Stimulated activated CD4-positive, alpha-beta T cell treated with anti-CD3 and anti-CD28 coated beads, Interleukin-2, amount 100 ng/mL, for 48 hours (primary cell): ENCODE data around the gene SLC25A42.
"Not testable (repeated sequence)": the region's sequence is repeated elsewhere in the genome, so short reads cannot be mapped to it uniquely, and the experiment has no call there.

ENCODE experiments used
- DNase-seq, 2 donors: peaks; one replicate each; pipeline ENCODE4 v3.0.0-alpha.2; 2020

SLC25A42 gene

DNA sequence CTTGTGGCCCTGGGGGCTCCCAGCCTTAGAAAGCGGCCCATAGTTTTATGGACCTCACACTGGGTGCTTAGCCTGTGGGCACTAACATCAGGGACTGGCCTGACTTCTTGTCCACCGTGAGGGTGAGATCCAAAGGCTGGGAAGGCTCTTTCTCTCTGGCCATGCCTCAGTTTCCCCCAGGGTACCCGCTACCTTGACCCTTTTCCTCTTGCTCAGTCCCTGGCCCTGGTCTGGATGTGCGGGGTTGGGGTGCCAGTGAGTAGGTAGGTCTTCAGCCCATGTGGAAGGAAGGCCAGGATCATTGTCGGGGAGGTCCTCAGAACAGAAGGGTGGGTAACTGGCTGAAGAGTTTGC is 76.1 kb downstream of the SLC25A42 start:
- DNase-seq: no peak

DNA sequence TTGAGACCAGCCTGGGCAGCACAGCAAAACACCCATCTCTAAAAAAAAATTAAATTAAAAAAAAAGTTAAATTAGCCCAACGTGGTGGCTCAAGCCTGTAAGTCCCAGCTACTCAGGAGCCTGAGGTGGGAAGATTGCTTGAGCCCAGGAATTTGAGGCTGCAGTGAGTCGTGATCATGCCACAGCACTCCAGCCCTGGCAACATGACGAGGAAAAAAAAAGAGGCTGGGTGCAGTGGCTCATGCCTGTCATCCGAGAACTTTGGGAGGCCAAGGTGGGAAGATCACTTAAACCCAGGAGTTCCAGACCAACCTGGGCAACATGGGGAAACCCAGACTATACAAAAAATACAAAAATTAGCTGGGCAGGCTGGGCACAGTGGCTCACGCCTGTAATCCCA is 76.7 kb downstream of the SLC25A42 start:
- no peak for DNase-seq

GRCh38 chr19:19142347-19142746 is 78.6 kb downstream of the SLC25A42 start:
- DNase-seq: no peak

- DNase-seq: no peak
Measured at GRCh38 chr19:19145281-19145680, 81.5 kb downstream of the SLC25A42 start.

DNA sequence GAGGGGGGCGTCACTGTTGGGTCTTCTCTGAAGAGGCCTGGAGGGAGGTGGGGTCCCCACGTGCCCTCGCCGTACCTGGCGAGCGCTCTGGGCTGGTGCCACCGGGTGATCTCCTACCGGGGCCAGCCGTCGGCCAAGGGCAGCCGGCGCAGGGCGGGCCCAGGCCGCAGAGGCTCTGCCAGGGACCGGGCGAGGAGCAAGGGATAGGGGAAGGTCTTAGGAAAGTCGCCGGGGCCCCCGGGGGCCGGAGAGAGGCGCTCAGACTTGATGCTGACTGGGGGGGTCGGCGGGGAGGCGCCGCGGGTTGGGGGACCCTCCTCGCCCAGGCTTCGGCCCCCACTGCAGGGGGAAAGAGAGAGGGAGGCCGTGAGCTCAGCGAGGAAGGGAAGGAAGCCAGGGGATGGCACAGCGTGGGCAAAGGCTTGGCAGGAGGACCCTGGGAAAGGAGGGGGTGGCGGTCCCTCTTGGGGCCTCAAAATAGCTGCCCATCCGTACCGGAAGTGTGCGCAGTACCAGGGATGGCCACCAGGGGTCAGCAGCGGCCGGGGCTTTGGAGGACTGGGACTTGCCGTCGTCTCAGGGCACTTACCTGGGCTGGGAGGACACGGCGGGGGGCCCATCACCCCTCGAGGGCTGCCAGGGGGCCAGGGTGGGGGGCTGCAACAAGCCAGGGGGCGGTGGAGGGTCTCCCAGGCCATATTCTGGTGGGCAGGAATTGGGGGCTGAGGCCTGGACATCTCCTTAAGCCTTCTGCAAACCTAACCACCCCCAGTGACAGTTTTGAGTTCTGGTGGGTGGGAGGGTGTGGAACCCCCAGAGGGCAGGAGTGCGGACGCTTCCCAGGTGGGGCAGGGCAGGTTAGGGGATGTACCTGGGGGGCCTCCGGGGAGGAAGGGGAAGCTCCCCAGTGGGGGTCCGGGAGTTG is 82.2 kb downstream of the SLC25A42 start:
- peak; percentile 94 to 96 for DNase-seq

DNA sequence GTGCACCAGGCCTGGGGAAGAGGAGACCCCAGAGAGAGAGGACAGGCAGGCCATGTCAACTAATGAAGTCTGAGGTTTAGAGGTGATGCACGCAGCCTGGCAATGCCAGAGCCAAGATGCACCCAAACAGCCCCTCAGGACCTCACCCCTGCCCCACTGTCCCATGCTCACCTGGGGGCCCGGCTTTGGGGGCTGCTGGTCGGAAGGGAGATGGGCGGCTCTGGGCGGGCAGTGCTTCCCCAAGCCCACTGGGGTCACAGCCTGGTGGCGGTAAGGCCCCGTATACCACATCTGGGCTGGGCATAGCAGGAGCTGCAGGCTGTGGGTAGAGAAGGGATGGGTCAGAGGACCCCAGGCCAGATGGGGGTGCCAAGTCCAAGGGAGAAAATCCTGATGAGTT is 83.1 kb downstream of the SLC25A42 start:
- no peak for DNase-seq

GRCh38 chr19:19147344-19147743 is 83.5 kb downstream of the SLC25A42 start:
- no peak for DNase-seq

DNA sequence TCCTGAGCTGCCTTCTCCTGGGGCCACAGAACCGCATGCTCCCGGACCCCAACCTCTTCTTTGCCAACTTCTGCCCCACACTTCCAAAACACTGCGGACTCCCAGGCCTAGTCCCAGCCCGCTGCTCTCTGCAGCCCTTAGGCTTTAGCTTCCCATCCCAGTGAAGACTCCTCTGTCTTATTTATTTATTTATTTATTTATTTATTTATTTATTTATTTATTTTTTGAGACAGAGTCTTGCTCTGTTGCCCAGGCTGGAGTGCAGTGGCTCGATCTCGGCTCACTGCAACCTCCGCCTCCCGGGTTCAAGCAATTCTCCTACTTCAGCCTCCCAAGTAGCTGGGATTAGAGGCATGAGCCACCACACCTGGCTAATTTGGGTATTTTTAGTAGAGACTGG is 84.7 kb downstream of the SLC25A42 start:
- DNase-seq: not testable (repeated sequence)

DNA sequence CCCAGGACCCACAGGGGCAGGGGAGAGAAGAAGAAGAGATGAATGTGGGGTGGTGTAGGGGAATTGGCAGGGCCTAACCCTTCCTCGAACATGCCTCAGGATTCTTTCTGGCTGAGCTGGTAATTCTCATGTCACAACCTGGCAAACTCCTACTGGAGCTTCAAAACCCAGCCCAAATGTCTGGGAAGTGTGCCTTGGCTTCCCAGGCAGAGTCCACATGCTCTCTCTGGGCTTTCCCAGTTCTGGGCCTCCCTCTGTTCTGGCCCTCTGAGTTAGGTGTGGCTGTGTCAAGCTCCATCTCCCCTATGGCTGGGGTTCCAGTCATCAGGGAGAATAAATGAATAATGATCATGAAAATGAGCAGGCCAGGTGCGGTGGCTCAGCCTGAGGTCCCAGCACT is 85.6 kb downstream of the SLC25A42 start:
- no peak for DNase-seq

DNA sequence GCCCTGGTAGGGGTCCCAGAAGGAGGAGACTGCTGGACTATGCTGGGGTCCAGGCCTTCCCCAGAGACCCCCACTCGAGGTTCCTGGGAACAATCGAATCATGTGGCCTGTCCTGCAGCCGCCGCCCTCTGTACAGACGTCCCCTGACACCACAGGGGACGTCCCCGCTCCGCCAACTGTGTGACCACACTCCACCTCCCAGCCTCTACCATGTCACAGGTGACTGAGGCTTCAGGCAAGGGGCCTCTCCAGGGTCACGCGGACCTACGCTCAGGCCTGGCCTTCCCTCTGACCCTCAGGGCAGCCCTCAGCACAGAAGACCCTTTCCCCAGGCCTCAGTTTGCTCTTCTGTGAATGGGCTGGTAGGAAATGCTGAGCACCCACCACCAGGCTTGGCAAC is 87.6 kb downstream of the SLC25A42 start:
- DNase-seq: no peak

DNA sequence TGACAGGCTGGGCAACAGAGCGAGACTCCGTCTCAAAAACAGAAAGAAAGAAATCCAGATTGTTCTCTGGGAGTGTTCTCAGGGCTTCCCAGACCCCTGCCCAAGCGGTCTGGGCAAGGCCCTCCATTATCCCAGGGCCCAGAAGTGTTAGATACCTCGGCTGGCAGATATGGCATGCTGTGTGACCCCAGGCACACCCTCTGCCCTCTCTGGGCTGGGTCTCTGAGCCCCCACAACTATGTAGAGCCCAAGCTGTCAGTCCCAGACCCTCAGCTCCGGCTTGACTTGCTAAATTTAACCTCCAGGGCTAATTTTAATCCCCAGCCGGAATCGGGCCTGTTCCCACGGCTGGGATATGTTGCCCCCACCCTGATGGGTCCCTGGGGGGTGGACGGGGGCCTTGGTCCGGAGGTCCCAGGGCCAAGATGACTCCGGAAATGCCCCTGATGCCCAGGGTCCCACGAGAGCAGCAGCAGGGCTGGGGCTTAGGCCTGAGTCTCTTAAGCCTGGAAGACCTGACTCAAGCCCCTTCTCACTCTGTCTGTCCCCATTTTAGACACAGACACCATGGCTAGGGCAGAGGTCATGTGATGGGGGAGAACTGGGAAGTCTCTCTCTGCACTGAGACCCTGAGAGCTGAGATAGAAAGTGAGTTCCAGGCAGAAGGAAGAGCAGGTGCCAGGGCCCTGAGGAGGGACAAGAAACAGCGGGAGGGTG is 89.0 kb downstream of the SLC25A42 start:
- DNase-seq: no peak

GRCh38 chr19:19154768-19155494 is 91.1 kb downstream of the SLC25A42 start:
- DNase-seq: no peak

DNA sequence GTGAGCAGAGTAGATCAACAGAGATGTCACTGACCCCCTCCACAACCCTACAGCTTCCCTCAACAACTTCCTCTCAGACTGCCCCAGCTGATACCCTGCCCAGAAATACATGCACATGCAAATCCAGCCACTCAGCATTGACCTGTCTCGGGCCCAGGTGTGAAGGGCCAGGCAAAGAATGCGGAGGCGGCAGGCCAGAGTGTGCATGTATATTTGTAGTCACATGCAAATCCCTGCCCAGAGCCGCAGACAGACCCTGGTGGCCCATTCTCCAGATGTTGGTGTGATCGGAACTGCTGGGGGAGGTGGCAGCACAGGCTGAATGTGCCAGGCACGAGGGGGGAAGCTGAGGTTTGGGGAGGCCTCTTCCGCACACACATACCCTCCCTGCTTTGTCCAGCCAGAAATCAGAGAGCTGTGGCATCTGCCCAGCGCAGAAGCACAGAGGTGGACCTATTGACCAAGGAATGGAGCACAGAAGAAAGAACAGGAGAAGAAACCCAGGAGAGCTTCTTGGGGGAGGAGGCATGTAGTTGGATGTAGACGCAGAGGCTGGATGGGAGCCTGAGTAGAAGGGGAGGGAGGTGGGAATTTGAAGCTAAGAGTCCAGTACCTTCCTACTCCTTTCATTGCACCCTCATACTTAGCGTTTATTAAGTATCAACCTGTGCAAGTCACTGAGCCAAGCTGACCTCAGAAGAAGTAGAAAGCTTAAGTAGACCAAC is 91.9 kb downstream of the SLC25A42 start:
- DNase-seq: no peak

DNA sequence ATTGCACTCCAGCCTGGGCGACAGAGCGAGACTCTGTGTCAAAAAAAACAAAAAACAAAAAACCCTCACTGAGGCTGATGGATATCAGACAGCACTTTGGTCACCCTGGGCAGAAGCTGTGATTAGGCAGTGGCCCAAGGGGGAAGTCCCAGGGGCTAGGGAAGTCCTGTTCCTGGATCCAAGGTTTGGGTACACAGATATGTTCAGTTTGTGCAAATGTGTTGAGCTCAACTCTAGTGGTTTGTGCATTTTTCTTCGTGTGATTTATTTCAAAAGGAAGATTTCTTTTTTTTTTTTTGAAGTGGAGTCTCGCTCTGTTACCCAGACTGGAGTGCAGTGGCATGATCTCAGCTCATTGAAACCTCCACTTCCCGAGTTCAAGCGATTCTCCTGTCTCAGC is 94.0 kb downstream of the SLC25A42 start:
- no peak for DNase-seq

DNA sequence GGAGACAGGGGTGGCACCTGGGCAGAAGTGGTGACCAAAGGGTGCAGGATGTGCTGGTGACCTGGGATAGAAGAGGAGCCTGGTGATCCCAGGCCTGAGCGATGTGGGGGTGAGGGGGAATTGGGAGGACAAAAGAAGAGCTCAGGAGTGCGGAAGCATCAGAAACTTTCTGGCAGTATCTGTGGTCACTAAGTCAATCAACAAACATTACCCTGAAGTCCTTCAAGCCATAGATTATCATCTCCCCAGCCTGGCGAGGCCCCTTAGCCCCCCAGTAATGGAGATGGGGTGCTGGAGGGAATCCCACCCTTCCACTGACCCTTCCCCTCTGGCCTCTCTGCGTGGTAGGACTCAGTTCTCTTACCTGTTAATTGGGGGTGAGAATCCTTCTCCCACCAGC is 95.7 kb downstream of the SLC25A42 start:
- DNase-seq: no peak

DNA sequence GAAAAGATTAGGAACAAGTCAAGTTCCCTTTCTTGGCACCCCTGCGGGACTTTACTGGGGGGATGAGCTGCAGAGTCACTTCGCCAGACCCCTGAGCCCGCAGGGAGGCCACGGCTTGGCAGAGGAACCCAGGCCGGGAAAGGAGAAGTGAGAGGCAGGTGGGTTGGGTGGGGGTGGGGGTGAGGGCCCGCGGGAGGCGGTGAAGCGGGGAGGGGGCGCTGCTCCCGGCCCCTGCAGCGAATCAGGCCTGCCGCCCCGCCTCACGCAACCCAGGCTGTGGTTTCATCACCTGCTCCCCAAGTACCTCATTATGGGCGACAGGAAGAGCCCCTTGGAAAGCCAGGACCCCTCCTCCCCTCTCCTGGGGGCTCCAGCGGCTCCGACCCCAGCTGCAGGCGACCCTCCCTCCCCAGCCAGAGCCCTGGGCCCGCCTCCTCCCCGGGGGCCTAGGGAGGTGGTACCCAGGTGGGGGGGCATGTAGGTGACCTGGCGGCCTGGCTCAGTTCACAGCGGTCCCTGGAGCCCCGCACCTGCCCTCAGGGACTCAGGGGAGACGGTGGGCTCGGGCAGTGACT is 96.8 kb downstream of the SLC25A42 start:
- no peak for DNase-seq

DNA sequence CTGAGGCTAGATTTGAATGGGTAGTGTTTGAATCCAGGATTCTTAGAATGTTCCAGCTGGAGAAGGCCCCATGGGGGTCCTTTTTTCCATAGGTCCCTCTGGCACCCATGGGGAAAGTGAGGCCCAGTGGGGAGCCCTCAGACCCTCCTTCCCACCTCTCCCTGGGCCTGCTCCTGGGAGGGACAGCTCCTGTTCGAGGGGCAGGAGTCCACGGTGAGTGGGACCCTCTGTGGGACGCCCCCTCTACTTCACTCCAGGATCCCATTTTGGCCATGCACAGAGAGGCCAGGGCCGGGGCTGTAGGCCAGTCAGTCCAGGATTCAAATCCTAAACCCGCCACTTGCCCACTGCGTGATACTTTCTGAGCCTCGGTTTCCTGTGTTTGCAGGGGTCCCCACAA is 98.7 kb downstream of the SLC25A42 start:
- DNase-seq: no peak
